Sigmoid colon (tissue), 4 donors: Measurements from ENCODE around the gene PIKFYVE.

Experiments
- EP300 ChIP-seq, 4 donors: sonication (generic); formaldehyde crosslinking; IDR thresholded peaks; one replicate each; pipeline ENCODE4 v1.6.1; 2017; ENCODE audit warnings: antibody characterized with exemption in 4 of 4
- POLR2A ChIP-seq, 2 donors: fragments of 450-650 bp; IDR thresholded peaks; one replicate each; pipeline ENCODE4 v1.6.1; 2016; ENCODE audit warnings: antibody characterized with exemption in 2 of 2, mild to moderate bottlenecking in 2 of 2, moderate library complexity in 2 of 2
- POLR2AphosphoS5 ChIP-seq, 4 donors: sonication (generic); formaldehyde crosslinking; IDR thresholded peaks; one replicate each; pipeline ENCODE4 v1.6.1; 2017; ENCODE audit warnings: antibody characterized with exemption in 4 of 4
- TF ChIP-seq, protein P1 (sequence below), 4 experiments: fragments of 450-650 bp in 3 of 4; fragments of 200-600 bp in 1 of 4; IDR thresholded peaks; one replicate each; pipeline ENCODE4 v1.5.1; 2016 to 2019; ENCODE audit warnings: antibody characterized with exemption in 4 of 4, mild to moderate bottlenecking in 3 of 4, moderate library complexity in 2 of 4

DNA sequence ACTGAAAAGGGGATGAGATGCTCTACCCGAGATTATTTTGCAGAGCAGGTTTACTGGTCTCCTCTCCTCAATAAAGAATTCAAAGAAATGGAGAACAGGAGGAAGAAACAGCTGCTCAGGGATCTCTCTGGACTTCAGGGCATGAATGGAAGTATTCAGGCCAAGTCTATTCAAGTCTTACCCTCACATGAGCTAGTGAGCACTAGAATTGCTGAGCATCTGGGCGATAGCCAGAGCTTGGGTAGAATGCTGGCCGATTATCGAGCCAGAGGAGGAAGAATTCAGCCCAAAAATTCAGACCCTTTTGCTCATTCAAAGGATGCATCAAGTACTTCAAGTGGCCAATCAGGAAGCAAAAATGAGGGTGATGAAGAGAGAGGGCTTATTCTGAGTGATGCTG is 60.0 kb downstream of the PIKFYVE start:
- TF ChIP-seq, protein P1, sequence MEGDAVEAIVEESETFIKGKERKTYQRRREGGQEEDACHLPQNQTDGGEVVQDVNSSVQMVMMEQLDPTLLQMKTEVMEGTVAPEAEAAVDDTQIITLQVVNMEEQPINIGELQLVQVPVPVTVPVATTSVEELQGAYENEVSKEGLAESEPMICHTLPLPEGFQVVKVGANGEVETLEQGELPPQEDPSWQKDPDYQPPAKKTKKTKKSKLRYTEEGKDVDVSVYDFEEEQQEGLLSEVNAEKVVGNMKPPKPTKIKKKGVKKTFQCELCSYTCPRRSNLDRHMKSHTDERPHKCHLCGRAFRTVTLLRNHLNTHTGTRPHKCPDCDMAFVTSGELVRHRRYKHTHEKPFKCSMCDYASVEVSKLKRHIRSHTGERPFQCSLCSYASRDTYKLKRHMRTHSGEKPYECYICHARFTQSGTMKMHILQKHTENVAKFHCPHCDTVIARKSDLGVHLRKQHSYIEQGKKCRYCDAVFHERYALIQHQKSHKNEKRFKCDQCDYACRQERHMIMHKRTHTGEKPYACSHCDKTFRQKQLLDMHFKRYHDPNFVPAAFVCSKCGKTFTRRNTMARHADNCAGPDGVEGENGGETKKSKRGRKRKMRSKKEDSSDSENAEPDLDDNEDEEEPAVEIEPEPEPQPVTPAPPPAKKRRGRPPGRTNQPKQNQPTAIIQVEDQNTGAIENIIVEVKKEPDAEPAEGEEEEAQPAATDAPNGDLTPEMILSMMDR (IDR thresholded peaks at IDR 0.05) = no peak
- TF ChIP-seq EP300 (IDR thresholded peaks at IDR 0.05) (no peak), POLR2AphosphoS5 (IDR thresholded peaks at IDR 0.05) (no peak), POLR2A (IDR thresholded peaks at IDR 0.05) (no peak)
